ENCODE measurements around the gene WWOX. TPM values are rescaled to one million over a fixed set of nuclear protein-coding genes. Genes with fewer than 3 reads are reported as not detected.
A peak's percentile ranks its signal among the peaks of the same experiment; 100 is the strongest.

WWOX gene
- total and polyA plus RNA-seq, 2 donors (not counting 3 experiments of a cell fraction or from before 2014, with no cell fraction given) = 6.2 to 12.5 TPM

- H3K4me1 ChIP-seq (ENCODE audit: control insufficient read depth, extremely low read depth, insufficient read depth, low read length) = no peaks in the 10 kb centered on the region
- no peak overlapping the region for H3K9ac ChIP-seq (replicated peaks; ENCODE audit: extremely low read depth, insufficient read depth, low read length)
- no peak for TF ChIP-seq FOS (IDR thresholded peaks at IDR 0.05; ENCODE audit: borderline replicate concordance, insufficient read depth, low read length)
- no peak for TF ChIP-seq POLR2AphosphoS5 (IDR thresholded peaks at IDR 0.05; ENCODE audit: insufficient read depth, low read depth, low read length)
- no peak for TF ChIP-seq MYC (IDR thresholded peaks at IDR 0.05; ENCODE audit: low read depth, low read length)
- no peak for TF ChIP-seq JUN (IDR thresholded peaks at IDR 0.05; ENCODE audit: borderline replicate concordance, insufficient read depth, insufficient read length, low read depth)
- TF ChIP-seq, protein P1, sequence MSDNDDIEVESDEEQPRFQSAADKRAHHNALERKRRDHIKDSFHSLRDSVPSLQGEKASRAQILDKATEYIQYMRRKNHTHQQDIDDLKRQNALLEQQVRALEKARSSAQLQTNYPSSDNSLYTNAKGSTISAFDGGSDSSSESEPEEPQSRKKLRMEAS (IDR thresholded peaks at IDR 0.05; ENCODE audit: insufficient read depth, insufficient read length) = no peak
- CTCF ChIA-PET = no interaction called here
- no peak overlapping the region for H3K4me3 ChIP-seq (replicated peaks in 1 of 3; ENCODE audit: insufficient read depth in 1 of 3, low read depth in 1 of 3, low read length in 3 of 3)
- intact Hi-C loops (cut with micrococcal nuclease) (no loop called here), dilution Hi-C loops (cut with MboI; ENCODE audit: extremely low pct_ligation_motif_present, low sequenced_read_pairs) (no loop called here)
- H2AFZ ChIP-seq (ENCODE audit: low read depth, low read length) = no peak overlapping the region
- no peak for DNase-seq (ENCODE audit: low read depth, low spot score)
- no peak overlapping the region for H3K4me2 ChIP-seq (ENCODE audit: insufficient read depth, low read length)
- H3K9me1 ChIP-seq (replicated peaks; ENCODE audit: control insufficient read depth, extremely low read depth, insufficient read depth, low read length) = no peaks in the 10 kb centered on the region
- H3K36me3 ChIP-seq (ENCODE audit: control insufficient read depth in 2 of 2, extremely low read depth in 1 of 2, insufficient read depth in 2 of 2, low read length in 2 of 2) = no peaks in the 10 kb centered on the region
- BruUV-seq (replicated peaks) = no TSS peak
- H3K9me3 ChIP-seq (replicated peaks; ENCODE audit: control insufficient read depth, insufficient read depth, low read length) = no peaks in the 10 kb centered on the region
- no peaks in the 10 kb centered on the region for H3K79me2 ChIP-seq (ENCODE audit: control insufficient read depth, insufficient read depth, low read length)
- no peak for FAIRE-seq
- H4K20me1 ChIP-seq (replicated peaks; ENCODE audit: control insufficient read depth, extremely low read depth, insufficient read depth, low read length) = no peaks in the 10 kb centered on the region
- H3K27me3 ChIP-seq (ENCODE audit: control insufficient read depth in 2 of 2, insufficient read depth in 2 of 2, low read length in 2 of 2) = no peaks in the 10 kb centered on the region
- POLR2A ChIA-PET = no interaction called here
- no peak overlapping the region for H3K27ac ChIP-seq (ENCODE audit: insufficient read depth, low read depth, low read length)
These were observed 19.1 kb downstream of the WWOX start for GRCh38 chr16:78118469-78119025.

DNA sequence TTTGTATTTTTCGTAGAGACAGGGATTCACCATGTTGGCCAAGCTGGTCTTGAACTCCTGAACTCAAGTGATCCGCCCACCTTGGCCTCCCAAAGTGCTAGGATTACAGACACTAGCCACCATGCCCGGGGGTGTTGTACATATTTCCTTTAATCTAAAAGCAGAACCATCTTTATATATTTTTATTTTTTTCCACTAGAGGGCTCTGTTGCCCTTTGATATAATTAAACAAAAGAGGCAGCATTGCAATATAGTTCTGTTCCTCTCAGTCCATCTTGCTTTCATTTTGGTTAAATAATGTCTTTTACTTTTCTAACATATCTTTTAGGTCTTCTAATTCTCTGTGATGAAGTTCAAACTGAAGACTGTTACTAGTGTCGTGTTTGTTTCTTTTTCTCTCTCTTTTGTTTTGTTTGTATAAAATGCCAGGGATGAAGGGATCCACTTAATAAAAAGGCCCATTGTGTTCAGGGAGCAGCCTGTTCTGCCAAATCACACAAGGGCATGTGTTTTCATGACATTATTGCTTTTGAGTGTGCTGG, 23.4 kb downstream of the WWOX start:
- H3K36me3 ChIP-seq (ENCODE audit: control insufficient read depth in 2 of 2, extremely low read depth in 1 of 2, insufficient read depth in 2 of 2, low read length in 2 of 2) = no peaks in the 10 kb centered on the region
- DNase-seq (ENCODE audit: low read depth, low spot score) (peak; percentile 79), FAIRE-seq (peak; percentile 81)
- H3K9ac ChIP-seq (replicated peaks; ENCODE audit: extremely low read depth, insufficient read depth, low read length) = peak overlapping the region; percentile 51
- BruUV-seq (replicated peaks) = no TSS peak
- H3K27ac ChIP-seq (ENCODE audit: insufficient read depth, low read depth, low read length) = peak overlapping the region; percentile 18
- no peaks in the 10 kb centered on the region for H3K9me1 ChIP-seq (replicated peaks; ENCODE audit: control insufficient read depth, extremely low read depth, insufficient read depth, low read length)
- H3K4me3 ChIP-seq (replicated peaks in 1 of 3; ENCODE audit: insufficient read depth in 1 of 3, low read depth in 1 of 3, low read length in 3 of 3) = peak overlapping the region in 1 of 3 experiments; percentile 28
- peak overlapping the region; percentile 68 for H2AFZ ChIP-seq (ENCODE audit: low read depth, low read length)
- ChIA-PET POLR2A (no interaction called here), CTCF (interaction anchor here (0.9 to 1.4 kb wide), 4 partner anchors 14 to 1479 kb away, joined by 3 to 10 read pairs (median 6); no protein-coding TSS in a partner anchor)
- dilution Hi-C loops (cut with MboI; ENCODE audit: extremely low pct_ligation_motif_present, low sequenced_read_pairs) = no loop called here
- peak overlapping the region; percentile 36 for H3K4me2 ChIP-seq (ENCODE audit: insufficient read depth, low read length)
- H3K79me2 ChIP-seq (ENCODE audit: control insufficient read depth, insufficient read depth, low read length) = no peaks in the 10 kb centered on the region
- no peaks in the 10 kb centered on the region for H4K20me1 ChIP-seq (replicated peaks; ENCODE audit: control insufficient read depth, extremely low read depth, insufficient read depth, low read length)
- no peaks in the 10 kb centered on the region for H3K9me3 ChIP-seq (replicated peaks; ENCODE audit: control insufficient read depth, insufficient read depth, low read length)
- intact Hi-C loops (cut with micrococcal nuclease) = loop anchor here (1.0 to 2.0 kb wide), 2 partner anchors 112 to 314 kb away; no protein-coding TSS in a partner anchor
- TF ChIP-seq, protein P2, sequence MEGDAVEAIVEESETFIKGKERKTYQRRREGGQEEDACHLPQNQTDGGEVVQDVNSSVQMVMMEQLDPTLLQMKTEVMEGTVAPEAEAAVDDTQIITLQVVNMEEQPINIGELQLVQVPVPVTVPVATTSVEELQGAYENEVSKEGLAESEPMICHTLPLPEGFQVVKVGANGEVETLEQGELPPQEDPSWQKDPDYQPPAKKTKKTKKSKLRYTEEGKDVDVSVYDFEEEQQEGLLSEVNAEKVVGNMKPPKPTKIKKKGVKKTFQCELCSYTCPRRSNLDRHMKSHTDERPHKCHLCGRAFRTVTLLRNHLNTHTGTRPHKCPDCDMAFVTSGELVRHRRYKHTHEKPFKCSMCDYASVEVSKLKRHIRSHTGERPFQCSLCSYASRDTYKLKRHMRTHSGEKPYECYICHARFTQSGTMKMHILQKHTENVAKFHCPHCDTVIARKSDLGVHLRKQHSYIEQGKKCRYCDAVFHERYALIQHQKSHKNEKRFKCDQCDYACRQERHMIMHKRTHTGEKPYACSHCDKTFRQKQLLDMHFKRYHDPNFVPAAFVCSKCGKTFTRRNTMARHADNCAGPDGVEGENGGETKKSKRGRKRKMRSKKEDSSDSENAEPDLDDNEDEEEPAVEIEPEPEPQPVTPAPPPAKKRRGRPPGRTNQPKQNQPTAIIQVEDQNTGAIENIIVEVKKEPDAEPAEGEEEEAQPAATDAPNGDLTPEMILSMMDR (IDR thresholded peaks at IDR 0.05; ENCODE audit: extremely low read depth in 1 of 2, insufficient read depth in 1 of 2, low read depth in 1 of 2, low read length in 2 of 2) = peak in 1 of 2 donors; percentile 8
- TF ChIP-seq MYC (IDR thresholded peaks at IDR 0.05; ENCODE audit: low read depth, low read length) = no peak
- no peaks in the 10 kb centered on the region for H3K27me3 ChIP-seq (ENCODE audit: control insufficient read depth in 2 of 2, insufficient read depth in 2 of 2, low read length in 2 of 2)
- no peaks in the 10 kb centered on the region for H3K4me1 ChIP-seq (ENCODE audit: control insufficient read depth, extremely low read depth, insufficient read depth, low read length)
